Nephron progenitor cell (in vitro differentiated cells): Measurements from ENCODE around the gene ARHGAP26.

Source experiments
- DNase-seq: peaks from one replicate; pipeline ENCODE4 v3.0.0; 2021
- H3K27ac Mint-ChIP-seq: 2 replicates; pipeline ENCODE4 v1.8.0; 2021; ENCODE audit warnings: mild to moderate bottlenecking, moderate library complexity, mixed read lengths
- H3K27me3 Mint-ChIP-seq: 2 replicates; pipeline ENCODE4 v1.8.0; 2021; ENCODE audit warnings: mild to moderate bottlenecking, low read depth, mixed read lengths; ENCODE audit not compliant: poor library complexity
- H3K36me3 Mint-ChIP-seq: 2 replicates; pipeline ENCODE4 v1.8.0; 2021; ENCODE audit warnings: low read depth, mixed read lengths
- H3K4me1 Mint-ChIP-seq: 2 replicates; pipeline ENCODE4 v1.8.0; 2021; ENCODE audit warnings: mixed read lengths
- H3K4me3 Mint-ChIP-seq: 2 replicates; pipeline ENCODE4 v1.8.0; 2021; ENCODE audit warnings: mild to moderate bottlenecking, moderate library complexity, mixed read lengths
- H3K9me3 Mint-ChIP-seq: 2 replicates; pipeline ENCODE4 v1.8.0; 2021; ENCODE audit warnings: mild to moderate bottlenecking, moderate library complexity, mixed read lengths
- CTCF ChIP-seq: fragments of 200-600 bp; sonication (generic); IDR thresholded peaks from 2 replicates; pipeline ENCODE4 v1.5.0; 2021; ENCODE audit warnings: antibody characterized with exemption

ARHGAP26 gene

GRCh38 chr5:143119291-143119769 lies 349.2 kb downstream of the ARHGAP26 start:
- H3K27ac Mint-ChIP-seq = no peak overlapping the region
- no peak for DNase-seq
- peaks cover 4% of the 10 kb centered on the region for H3K27me3 Mint-ChIP-seq
- H3K4me1 Mint-ChIP-seq = peaks cover 34% of the 10 kb centered on the region
- H3K9me3 Mint-ChIP-seq = no peaks in the 10 kb centered on the region
- no peaks in the 10 kb centered on the region for H3K36me3 Mint-ChIP-seq
- no peak for TF ChIP-seq CTCF
- H3K4me3 Mint-ChIP-seq = no peak overlapping the region

GRCh38 chr5:143119881-143120341 lies 349.7 kb downstream of the ARHGAP26 start:
- Mint-ChIP-seq H3K36me3 (no peaks in the 10 kb centered on the region), H3K9me3 (no peaks in the 10 kb centered on the region), H3K4me1 (peaks cover 40% of the 10 kb centered on the region), H3K4me3 (no peak overlapping the region), H3K27me3 (peaks cover 4% of the 10 kb centered on the region), H3K27ac (no peak overlapping the region)
- TF ChIP-seq CTCF = no peak
- no peak for DNase-seq

- Mint-ChIP-seq H3K4me1 (peaks cover 47% of the 10 kb centered on the region), H3K9me3 (no peaks in the 10 kb centered on the region), H3K27me3 (peaks cover 4% of the 10 kb centered on the region), H3K27ac (no peak overlapping the region), H3K4me3 (no peak overlapping the region), H3K36me3 (no peaks in the 10 kb centered on the region)
- no peak for TF ChIP-seq CTCF
- DNase-seq = no peak
These were observed 350.4 kb downstream of the ARHGAP26 start for GRCh38 chr5:143120460-143121134.

- Mint-ChIP-seq H3K9me3 (no peaks in the 10 kb centered on the region), H3K27me3 (peaks cover 4% of the 10 kb centered on the region), H3K36me3 (no peaks in the 10 kb centered on the region), H3K4me3 (no peak overlapping the region), H3K4me1 (peaks cover 51% of the 10 kb centered on the region), H3K27ac (no peak overlapping the region)
- DNase-seq = no peak
- TF ChIP-seq CTCF = no peak
These were observed 350.9 kb downstream of the ARHGAP26 start for GRCh38 chr5:143121135-143121475.

GRCh38 chr5:143124593-143124992 lies 354.4 kb downstream of the ARHGAP26 start:
- no peaks in the 10 kb centered on the region for H3K36me3 Mint-ChIP-seq
- no peaks in the 10 kb centered on the region for H3K27me3 Mint-ChIP-seq
- H3K9me3 Mint-ChIP-seq = no peaks in the 10 kb centered on the region
- no peak overlapping the region for H3K4me3 Mint-ChIP-seq
- H3K27ac Mint-ChIP-seq = no peak overlapping the region
- H3K4me1 Mint-ChIP-seq = peaks cover 60% of the 10 kb centered on the region
- no peak for DNase-seq
- no peak for TF ChIP-seq CTCF
